GM19468 (cell line): Measurements from ENCODE around the gene LCE3B.

Source experiments
- ATAC-seq: cut with Tn5 transposase; IDR thresholded peaks from one replicate; pipeline ENCODE4 v1.9.1; 2021; ENCODE audit warnings: mild to moderate bottlenecking, moderate library complexity, moderate number of reproducible peaks; ENCODE audit not compliant: unreplicated experiment; ENCODE audit errors: extremely low read depth

The LCE3B gene

GRCh38 chr1:152656459-152656858 lies 42.8 kb downstream of the LCE3B start:
- ATAC-seq, result no peak

GRCh38 chr1:152657677-152658076 lies 44.1 kb downstream of the LCE3B start:
- ATAC-seq, result no peak

DNA sequence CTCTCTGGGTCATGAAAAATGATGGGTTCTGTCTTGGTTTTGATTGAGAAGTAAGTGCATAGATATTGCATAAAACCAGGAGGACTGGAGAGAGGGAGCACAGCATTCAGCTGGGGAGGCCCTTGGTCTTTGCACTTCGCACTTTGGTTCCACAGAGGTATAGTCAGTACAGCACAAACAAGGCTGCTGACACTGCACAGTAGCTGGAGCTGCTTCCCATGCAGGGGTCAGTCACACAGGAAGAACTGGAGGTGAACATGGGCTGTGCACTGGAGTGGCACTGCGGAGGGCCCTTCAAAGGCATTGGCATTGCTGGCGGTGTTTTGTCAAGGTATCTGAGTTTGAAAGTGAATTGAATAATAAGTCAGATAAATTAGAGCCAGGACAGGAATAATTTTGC lies 45.0 kb downstream of the LCE3B start:
- no peak for ATAC-seq

DNA sequence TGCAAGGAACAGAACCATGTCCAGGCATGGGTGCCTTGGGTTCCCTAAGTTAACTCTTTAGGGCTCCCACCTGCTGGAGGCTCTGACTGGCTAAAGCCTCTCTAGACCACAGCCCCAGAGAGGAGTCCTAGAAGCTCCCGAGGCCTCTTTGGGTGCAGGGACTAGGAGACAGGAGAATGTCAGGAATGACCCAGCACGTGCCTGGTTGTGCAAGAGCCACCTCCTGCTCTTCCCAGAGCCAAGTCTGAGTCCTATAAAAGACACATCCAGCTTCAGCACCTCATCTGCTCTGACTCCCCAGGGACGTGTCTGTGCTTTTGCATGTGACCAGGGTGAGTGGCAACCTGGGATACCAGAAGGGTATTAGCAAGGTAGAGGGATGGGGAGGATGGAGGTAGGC lies 49.5 kb downstream of the LCE3B start, which contains the start of gene LCE2D:
LCE2D (plus strand) TSS at position 283 of the 400 bp plus-strand sequence. CDS start 726 bp downstream, outside the sequence.
- no peak for ATAC-seq
